Pancreas (tissue), 10 donors: ENCODE measurements around the gene ADIPOR1. TPM values are rescaled to one million over a fixed set of nuclear protein-coding genes. Genes with fewer than 3 reads are reported as not detected.

Experiments
- ATAC-seq, 4 donors: fragments of 200-7000 bp; cut with Tn5 transposase; one replicate each; pipeline versions ENCODE4 v1.8.0 to v1.9.1; 2020; ENCODE audit warnings: mild to moderate bottlenecking in 4 of 4, moderate library complexity in 4 of 4
- DNase-seq, 6 donors: peaks; one replicate each; pipeline ENCODE4 v3.0.0-alpha.2; 2020
- FAIRE-seq: peaks from 2 replicates; lab custom pipeline; 2012; peaks lifted over from hg19 to GRCh38; lab: Jason Lieb, UNC
- H3K27ac ChIP-seq, 4 donors: fragments of 200-600 bp; sonication (generic); 1 replicate in 3 of 4; 2 replicates in 1 of 4; pipeline versions ENCODE4 v1.5.0 to v1.8.0; 2020
- H3K27me3 ChIP-seq, 4 donors: fragments of 200-600 bp; one replicate each; pipeline ENCODE4 v1.8.0; 2021
- H3K36me3 ChIP-seq, 3 donors: fragments of 200-600 bp; sonication (generic) in 1 of 3; one replicate each; pipeline versions ENCODE4 v1.5.0 to v1.8.0; 2020 to 2021
- H3K4me1 ChIP-seq, 3 donors: fragments of 200-600 bp; one replicate each; pipeline ENCODE4 v1.8.0; 2021
- H3K4me3 ChIP-seq, 4 donors: fragments of 200-600 bp; sonication (generic) in 2 of 4; one replicate each; pipeline versions ENCODE4 v1.5.0 to v1.8.0; 2020 to 2021
- H3K9me3 ChIP-seq, 4 donors: fragments of 200-600 bp; one replicate each; pipeline ENCODE4 v1.8.0; 2021
- WGBS, 2 donors: extraction: QIAGEN DNeasy Blood & Tissue Kit; methylation state at CpG; one replicate each; pipeline ENCODE4 v1.1.7; 2013; 5-methylcytosine and 5-hydroxymethylcytosine counted together
- intact Hi-C, 3 donors: fragments of 100-400 bp; cut with DNase I; formaldehyde crosslinking; loops; one replicate each; pipeline versions ENCODE4 v1.11.1 to v1.14.2; 2022
- polyA plus RNA-seq, 2 donors: library from polyadenylated mRNA; stranded (reverse); fragments of 200-250 nt; gene quantifications; one replicate each; pipeline ENCODE4 v1.2.3, GENCODE V29; 2013
- total RNA-seq, 6 donors: library from RNA; stranded (reverse); fragmentation: NEBNext Ultra II Directional in 4 of 6; extraction: Animal tissue kit (Norgen Biotek cat#: 25700) in 4 of 6; gene quantifications; one replicate each; pipeline versions ENCODE4 v1.2.1 to v1.2.4, GENCODE V29; 2021 to 2023
- TF ChIP-seq, protein P1 (sequence below), 4 donors: fragments of 200-600 bp; sonication (generic) in 3 of 4; IDR thresholded peaks; one replicate each; pipeline versions ENCODE4 v1.5.0 to v1.8.0; 2021; ENCODE audit warnings: antibody characterized with exemption in 4 of 4
- donor health status: healthy with polysubstance abuse.
- donor health status: DM: no; HTN: no; CAD: no; lungs with moderate emphysema.
- donor health status: DM: no; HTN: no; CAD: no.
- donor health status: control.
- donor health status: control.
- donor health status: Bipolar disorder and iron deficiency.
- donor health status: DM: yes; HTN: yes; CAD: no.
- donor health status: DM: no; HTN: no; CAD: no.
- donor health status: DM: no; HTN: no; CAD: no.
- donor health status: DM: yes; HTN: yes; CAD: no.

The ADIPOR1 gene
- total and polyA plus RNA-seq, 8 donors, result 27.9 to 52.2 (median 48.2) TPM

DNA sequence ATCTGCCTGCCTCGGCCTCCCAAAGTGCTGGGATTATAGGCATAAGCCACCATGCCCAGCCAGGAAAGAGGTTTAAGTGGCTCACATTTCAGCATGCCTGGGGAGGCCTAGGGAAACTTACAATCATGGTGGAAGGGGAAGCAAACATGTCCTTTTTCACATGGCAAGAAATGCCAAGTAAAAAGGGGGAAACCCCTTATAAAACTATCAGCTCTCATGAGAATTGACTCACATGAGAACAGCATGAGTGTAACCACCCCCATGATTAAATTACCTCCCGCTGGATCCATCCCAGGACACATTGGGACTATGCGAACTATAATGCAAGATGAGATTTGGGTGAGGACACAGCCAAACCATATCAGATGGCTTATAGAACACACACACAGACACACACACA is 22.3 kb downstream of the ADIPOR1 start:
- peaks cover 0 to 9% (median 0%) of the 10 kb centered on the region in 3 donors for H3K36me3 ChIP-seq
- H3K4me3 ChIP-seq, result no peak overlapping the region
- no peaks in the 10 kb centered on the region for H3K27me3 ChIP-seq
- H3K4me1 ChIP-seq, result no peaks in the 10 kb centered on the region
- no peak for ATAC-seq
- intact Hi-C loops, result no loop called here
- no peaks in the 10 kb centered on the region for H3K9me3 ChIP-seq
- FAIRE-seq, result no peak
- TF ChIP-seq, protein P1, sequence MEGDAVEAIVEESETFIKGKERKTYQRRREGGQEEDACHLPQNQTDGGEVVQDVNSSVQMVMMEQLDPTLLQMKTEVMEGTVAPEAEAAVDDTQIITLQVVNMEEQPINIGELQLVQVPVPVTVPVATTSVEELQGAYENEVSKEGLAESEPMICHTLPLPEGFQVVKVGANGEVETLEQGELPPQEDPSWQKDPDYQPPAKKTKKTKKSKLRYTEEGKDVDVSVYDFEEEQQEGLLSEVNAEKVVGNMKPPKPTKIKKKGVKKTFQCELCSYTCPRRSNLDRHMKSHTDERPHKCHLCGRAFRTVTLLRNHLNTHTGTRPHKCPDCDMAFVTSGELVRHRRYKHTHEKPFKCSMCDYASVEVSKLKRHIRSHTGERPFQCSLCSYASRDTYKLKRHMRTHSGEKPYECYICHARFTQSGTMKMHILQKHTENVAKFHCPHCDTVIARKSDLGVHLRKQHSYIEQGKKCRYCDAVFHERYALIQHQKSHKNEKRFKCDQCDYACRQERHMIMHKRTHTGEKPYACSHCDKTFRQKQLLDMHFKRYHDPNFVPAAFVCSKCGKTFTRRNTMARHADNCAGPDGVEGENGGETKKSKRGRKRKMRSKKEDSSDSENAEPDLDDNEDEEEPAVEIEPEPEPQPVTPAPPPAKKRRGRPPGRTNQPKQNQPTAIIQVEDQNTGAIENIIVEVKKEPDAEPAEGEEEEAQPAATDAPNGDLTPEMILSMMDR (IDR thresholded peaks at IDR 0.05), result no peak
- no peak for DNase-seq
- 70 to 79% methylated on average over 3 of the region's 3 CpGs for WGBS, 2 donors
- no peak overlapping the region for H3K27ac ChIP-seq

DNA sequence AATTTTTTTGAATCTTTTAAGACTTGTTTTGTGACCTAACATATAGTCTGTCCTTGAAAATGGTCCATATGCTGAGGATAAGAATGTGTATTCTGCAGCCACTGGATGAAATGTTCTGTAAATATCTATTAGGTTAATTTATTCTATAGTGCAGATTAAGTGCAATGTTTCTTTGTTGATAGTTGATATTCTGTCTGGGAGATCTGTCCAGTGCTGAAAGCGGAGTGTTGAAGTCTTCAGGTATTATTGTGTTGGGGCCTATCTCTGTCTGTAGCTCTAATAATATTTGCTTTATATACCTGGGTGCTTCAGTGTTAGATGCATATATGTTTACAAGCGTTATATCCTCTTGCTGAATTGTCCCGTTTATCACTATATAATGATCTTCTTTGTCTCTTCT is 23.4 kb downstream of the ADIPOR1 start:
- no peaks in the 10 kb centered on the region for H3K27me3 ChIP-seq

DNA sequence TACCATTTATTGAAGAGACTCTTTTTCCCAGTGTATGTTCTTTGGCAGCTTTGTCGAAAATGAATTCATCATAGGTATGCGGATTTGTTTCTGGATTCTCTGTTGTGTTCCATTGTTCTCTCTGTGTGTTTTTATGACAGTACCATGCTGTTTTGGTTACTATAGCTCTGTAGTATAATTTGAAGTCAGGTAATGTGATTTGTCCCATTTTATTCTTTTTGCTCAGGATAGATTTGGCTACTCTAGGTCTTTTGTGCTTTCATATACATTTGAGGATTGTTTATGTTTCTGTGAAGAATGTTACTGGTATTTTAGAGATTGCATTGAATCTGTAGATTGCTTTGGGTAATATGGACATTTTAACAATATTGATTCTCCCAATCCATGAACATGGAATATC is 25.6 kb downstream of the ADIPOR1 start:
- WGBS, 2 donors, result 72 to 75% methylated on average over 2 of the region's 2 CpGs
- no peak for FAIRE-seq
- intact Hi-C loops, result no loop called here

More for the DNA sequence above, 23.4 kb downstream of the ADIPOR1 start:
- Histone ChIP-seq H3K9me3 (no peaks in the 10 kb centered on the region), H3K27ac (no peak overlapping the region), H3K36me3 (no peaks in the 10 kb centered on the region), H3K4me3 (no peak overlapping the region), H3K4me1 (no peaks in the 10 kb centered on the region)
- FAIRE-seq, result no peak
- no peak for ATAC-seq
- TF ChIP-seq, protein P1 (IDR thresholded peaks at IDR 0.05), result no peak
- no peak for DNase-seq
- intact Hi-C loops, result no loop called here
- 79 to 85% methylated on average over 3 of the region's 3 CpGs for WGBS, 2 donors

DNA sequence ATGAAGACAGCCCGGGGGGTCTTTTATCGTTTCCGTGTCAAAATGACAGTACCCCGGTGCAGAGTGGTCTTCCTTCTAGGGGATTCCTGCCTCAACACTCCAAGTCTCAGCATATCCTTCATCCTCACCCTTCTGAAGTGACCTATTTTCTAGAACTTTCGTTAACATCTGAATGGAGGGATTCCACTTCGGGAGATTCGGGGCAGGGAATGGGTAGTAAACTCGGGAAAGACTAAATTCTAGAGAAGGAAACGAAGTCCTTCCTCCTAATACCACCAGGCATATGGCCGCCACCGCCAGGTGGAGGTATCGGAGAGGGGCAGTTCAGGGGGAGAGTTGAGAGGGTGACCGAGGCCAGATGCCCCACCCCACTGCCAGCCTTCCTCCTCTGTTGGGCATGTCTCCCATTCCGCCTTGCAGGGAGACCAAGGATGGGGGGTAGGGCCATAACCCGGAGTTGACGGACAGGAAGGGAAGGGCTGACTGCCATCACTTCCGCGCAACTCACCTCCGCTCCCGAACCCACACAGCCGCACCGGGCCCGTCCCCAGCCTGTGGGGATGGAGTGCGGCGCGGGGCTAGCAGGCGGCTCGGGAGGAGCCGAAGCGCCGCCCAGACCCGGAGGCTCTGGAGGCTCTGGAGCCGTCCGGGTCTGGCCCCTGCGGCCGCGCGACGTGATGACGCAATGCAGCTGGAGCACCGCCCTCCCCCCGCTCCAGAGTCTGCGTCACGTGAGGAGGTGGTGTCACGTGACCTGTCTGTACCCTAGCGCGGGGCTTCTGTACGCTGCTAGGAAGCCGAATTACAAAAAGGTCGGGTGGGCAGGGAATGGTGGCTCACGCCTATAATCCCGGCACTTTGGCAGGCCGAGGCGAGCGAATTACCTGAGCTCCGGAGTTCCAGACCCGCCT is 31.3 kb downstream of the ADIPOR1 start, which contains the start of gene KLHL12:
Gene KLHL12, minus strand, starts transcription at position 654 of the 911 bp plus-strand sequence. CDS start 2,072 bp downstream, outside the sequence.
- Histone ChIP-seq H3K27me3 (no peaks in the 10 kb centered on the region), H3K4me1 (peaks cover 0 to 10% (median 8%) of the 10 kb centered on the region in 3 donors), H3K36me3 (peaks cover 0 to 5% (median 0%) of the 10 kb centered on the region in 3 donors), H3K9me3 (no peaks in the 10 kb centered on the region), H3K27ac (peak within 1 kb of the TSS; percentile 92 to 97 (median 94)), H3K4me3 (peak within 1 kb of the TSS; percentile 53 to 91 (median 62))
- intact Hi-C loops, result no loop called here
- FAIRE-seq, result no peak
- peak; percentile 95 to 99 (median 97) for DNase-seq
- WGBS, 2 donors, result 0 to 1% methylated on average over 47 to 57 of the region's 57 CpGs
- TF ChIP-seq, protein P1 (IDR thresholded peaks at IDR 0.05), result peak; percentile 13 to 34 (median 24)
- ATAC-seq, result peak; percentile 96 to 99 (median 98)

More for the DNA sequence above, 25.6 kb downstream of the ADIPOR1 start:
- Histone ChIP-seq H3K4me3 (no peak overlapping the region), H3K9me3 (no peaks in the 10 kb centered on the region), H3K27me3 (no peaks in the 10 kb centered on the region), H3K27ac (no peak overlapping the region), H3K4me1 (no peaks in the 10 kb centered on the region), H3K36me3 (no peaks in the 10 kb centered on the region)
- ATAC-seq (no peak), DNase-seq (no peak)
- TF ChIP-seq, protein P1 (IDR thresholded peaks at IDR 0.05), result no peak
